Ascending aorta (tissue), 2 donors: ENCODE results near the gene WFDC1. TPM values are rescaled to one million over a fixed set of nuclear protein-coding genes. Genes with fewer than 3 reads are reported as not detected.

Experiments
- DNase-seq, 2 donors: peaks; one replicate each; pipeline ENCODE4 v3.0.0-alpha.2; 2019; ENCODE audit warnings: low spot score in 2 of 2
- H3K27ac ChIP-seq, 2 donors: fragments of 200-600 bp; sonication (generic); one replicate each; pipeline ENCODE4 v1.5.1; 2016 to 2017; ENCODE audit warnings: mild to moderate bottlenecking in 1 of 2
- H3K27me3 ChIP-seq: fragments of 200-600 bp; sonication (generic); one replicate; pipeline ENCODE4 v1.5.1; 2017
- H3K36me3 ChIP-seq, 2 donors: fragments of 200-600 bp; sonication (generic); one replicate each; pipeline ENCODE4 v1.5.1; 2016
- H3K4me1 ChIP-seq, 2 donors: fragments of 200-600 bp; sonication (generic); one replicate each; pipeline ENCODE4 v1.5.1; 2016 to 2017; ENCODE audit warnings: mild to moderate bottlenecking in 1 of 2
- H3K4me3 ChIP-seq, 2 donors: fragments of 200-600 bp; sonication (generic); one replicate each; pipeline ENCODE4 v1.5.1; 2016 to 2017; ENCODE audit warnings: mild to moderate bottlenecking in 1 of 2
- H3K9me3 ChIP-seq, 2 donors: fragments of 200-600 bp; sonication (generic); one replicate each; pipeline ENCODE4 v1.5.1; 2016
- CTCF ChIP-seq, 3 experiments: fragments of 200-600 bp in 2 of 3; fragments of 450-650 bp in 1 of 3; sonication (generic) in 2 of 3; IDR thresholded peaks; one replicate each; pipeline ENCODE4 v1.5.1; 2016 to 2019; ENCODE audit warnings: antibody characterized with exemption in 3 of 3, mild to moderate bottlenecking in 1 of 3, moderate library complexity in 1 of 3
- intact Hi-C: fragments of 100-400 bp; cut with DNase I; formaldehyde crosslinking; loops from one replicate; pipeline ENCODE4 v1.15.1; 2023
- total RNA-seq: library from RNA; depleted of rRNA; stranded (reverse); fragments of >200 nt; gene quantifications from one replicate; pipeline ENCODE4 v1.1.0, GENCODE V29; 2016

The WFDC1 gene
- total RNA-seq, 1 donor from 2014 or later, result 126 TPM

GRCh38 chr16:84267380-84267779 is 27.3 kb upstream of the WFDC1 start:
- H3K4me3 ChIP-seq, result no peak overlapping the region

GRCh38 chr16:84268291-84269040 is 26.2 kb upstream of the WFDC1 start:
- Histone ChIP-seq H3K36me3 (no peaks in the 10 kb centered on the region), H3K4me3 (no peak overlapping the region), H3K27ac (no peak overlapping the region), H3K4me1 (no peaks in the 10 kb centered on the region), H3K27me3 (no peaks in the 10 kb centered on the region), H3K9me3 (no peaks in the 10 kb centered on the region)
- no peak for DNase-seq
- intact Hi-C loops, result no loop called here
- TF ChIP-seq CTCF (IDR thresholded peaks at IDR 0.05), result no peak

More at GRCh38 chr16:84267380-84267779, 27.3 kb upstream of the WFDC1 start:
- Histone ChIP-seq H3K4me1 (no peaks in the 10 kb centered on the region), H3K9me3 (no peaks in the 10 kb centered on the region), H3K36me3 (no peaks in the 10 kb centered on the region), H3K27me3 (no peaks in the 10 kb centered on the region), H3K27ac (no peak overlapping the region)
- intact Hi-C loops, result no loop called here
- no peak for DNase-seq
- TF ChIP-seq CTCF (IDR thresholded peaks at IDR 0.05), result no peak

- Histone ChIP-seq H3K4me1 (no peaks in the 10 kb centered on the region), H3K27ac (no peak overlapping the region), H3K9me3 (no peaks in the 10 kb centered on the region), H3K36me3 (no peaks in the 10 kb centered on the region), H3K27me3 (no peaks in the 10 kb centered on the region), H3K4me3 (no peak overlapping the region)
- DNase-seq, result no peak
- no peak for TF ChIP-seq CTCF (IDR thresholded peaks at IDR 0.05)
- intact Hi-C loops, result no loop called here
Observed at GRCh38 chr16:84270071-84270470, 24.6 kb upstream of the WFDC1 start.

GRCh38 chr16:84270531-84270930 is 24.1 kb upstream of the WFDC1 start:
- TF ChIP-seq CTCF (IDR thresholded peaks at IDR 0.05), result no peak
- no peaks in the 10 kb centered on the region for H3K9me3 ChIP-seq
- intact Hi-C loops, result no loop called here
- DNase-seq, result no peak
- no peak overlapping the region for H3K4me3 ChIP-seq
- H3K4me1 ChIP-seq, result no peaks in the 10 kb centered on the region
- H3K27ac ChIP-seq, result no peak overlapping the region
- H3K27me3 ChIP-seq, result no peaks in the 10 kb centered on the region
- no peaks in the 10 kb centered on the region for H3K36me3 ChIP-seq

- Histone ChIP-seq H3K27me3 (no peaks in the 10 kb centered on the region), H3K9me3 (no peaks in the 10 kb centered on the region), H3K36me3 (no peaks in the 10 kb centered on the region), H3K4me1 (no peaks in the 10 kb centered on the region), H3K4me3 (no peak overlapping the region), H3K27ac (no peak overlapping the region)
- intact Hi-C loops, result no loop called here
- DNase-seq, result no peak
- no peak for TF ChIP-seq CTCF (IDR thresholded peaks at IDR 0.05)
Observed at GRCh38 chr16:84271037-84271436, 23.6 kb upstream of the WFDC1 start.
